IPS-NIHi7 (cell line): ENCODE results near the gene WNT11.

Experiments
- DNase-seq: peaks from one replicate; pipeline ENCODE4 v3.0.0; 2012; ENCODE audit warnings: mixed read lengths; ENCODE audit errors: extremely low spot score

WNT11 gene

GRCh38 chr11:76218449-76219178 lies 12.3 kb upstream of the WNT11 start:
- DNase-seq, result no peak

- DNase-seq, result no peak
These were observed 11.4 kb upstream of the WNT11 start for GRCh38 chr11:76217653-76218160.

GRCh38 chr11:76216536-76217325 lies 10.4 kb upstream of the WNT11 start:
- DNase-seq, result no peak

GRCh38 chr11:76215941-76216340 lies 9.6 kb upstream of the WNT11 start:
- no peak for DNase-seq

GRCh38 chr11:76214968-76215548 lies 8.8 kb upstream of the WNT11 start:
- no peak for DNase-seq

GRCh38 chr11:76214186-76214585 lies 7.9 kb upstream of the WNT11 start:
- no peak for DNase-seq

- DNase-seq, result no peak
These were observed 6.1 kb upstream of the WNT11 start for GRCh38 chr11:76212086-76213035.

GRCh38 chr11:76210931-76211851 lies 4.9 kb upstream of the WNT11 start:
- no peak for DNase-seq

- peak; percentile 35 for DNase-seq
These were observed 4.0 kb upstream of the WNT11 start for GRCh38 chr11:76209973-76210930.

GRCh38 chr11:76209375-76209972 lies 3.2 kb upstream of the WNT11 start:
- no peak for DNase-seq

- DNase-seq, result peak; percentile 78
These were observed 2.4 kb upstream of the WNT11 start for GRCh38 chr11:76208438-76209374.

- DNase-seq, result peak; percentile 84
These were observed 1.5 kb upstream of the WNT11 start for GRCh38 chr11:76207642-76208401.

GRCh38 chr11:76206077-76206326 lies 300 bp downstream of the WNT11 start:
- no peak for DNase-seq

GRCh38 chr11:76205252-76206076 lies 838 bp downstream of the WNT11 start:
- DNase-seq, result no peak

GRCh38 chr11:76203937-76204336 lies 2.4 kb downstream of the WNT11 start:
- no peak for DNase-seq
